ENCODE data around the gene NOC3L. TPM values are rescaled to one million over a fixed set of nuclear protein-coding genes. Genes with fewer than 3 reads are reported as not detected.

Gene NOC3L
- total and polyA plus RNA-seq, 2 donors (not counting 1 experiment from before 2014, with no cell fraction given): 10.2 to 42.0 TPM

- Mint-ChIP-seq H3K27ac (peak overlapping the region; percentile 96), H3K27me3 (peaks cover 20% of the 10 kb centered on the region), H3K4me1 (peaks cover 15% of the 10 kb centered on the region), H3K9me3 (ENCODE audit: insufficient read depth) (peaks cover 3% of the 10 kb centered on the region), H3K4me3 (peak overlapping the region; percentile 94)
- TF ChIP-seq EZH2 (IDR thresholded peaks at IDR 0.05; ENCODE audit: borderline replicate concordance, insufficient read depth, low read depth, low read length, poor library complexity, severe bottlenecking): no peak
- TF ChIP-seq, protein P1, sequence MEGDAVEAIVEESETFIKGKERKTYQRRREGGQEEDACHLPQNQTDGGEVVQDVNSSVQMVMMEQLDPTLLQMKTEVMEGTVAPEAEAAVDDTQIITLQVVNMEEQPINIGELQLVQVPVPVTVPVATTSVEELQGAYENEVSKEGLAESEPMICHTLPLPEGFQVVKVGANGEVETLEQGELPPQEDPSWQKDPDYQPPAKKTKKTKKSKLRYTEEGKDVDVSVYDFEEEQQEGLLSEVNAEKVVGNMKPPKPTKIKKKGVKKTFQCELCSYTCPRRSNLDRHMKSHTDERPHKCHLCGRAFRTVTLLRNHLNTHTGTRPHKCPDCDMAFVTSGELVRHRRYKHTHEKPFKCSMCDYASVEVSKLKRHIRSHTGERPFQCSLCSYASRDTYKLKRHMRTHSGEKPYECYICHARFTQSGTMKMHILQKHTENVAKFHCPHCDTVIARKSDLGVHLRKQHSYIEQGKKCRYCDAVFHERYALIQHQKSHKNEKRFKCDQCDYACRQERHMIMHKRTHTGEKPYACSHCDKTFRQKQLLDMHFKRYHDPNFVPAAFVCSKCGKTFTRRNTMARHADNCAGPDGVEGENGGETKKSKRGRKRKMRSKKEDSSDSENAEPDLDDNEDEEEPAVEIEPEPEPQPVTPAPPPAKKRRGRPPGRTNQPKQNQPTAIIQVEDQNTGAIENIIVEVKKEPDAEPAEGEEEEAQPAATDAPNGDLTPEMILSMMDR (IDR thresholded peaks at IDR 0.05): no peak
- Histone ChIP-seq H3K4me3 (ENCODE audit: control extremely low read depth in 1 of 5, extremely low read depth in 1 of 5, insufficient read depth in 1 of 5, low read depth in 2 of 5, low read length in 4 of 5) (peak overlapping the region; percentile 2 to 92 (median 79)), H4K20me1 (ENCODE audit: control insufficient read depth, insufficient read depth, low read length, poor library complexity, severe bottlenecking) (no peaks in the 10 kb centered on the region), H3K79me2 (ENCODE audit: control insufficient read depth, insufficient read depth, low read length) (peaks cover 34% of the 10 kb centered on the region), H3K9ac (ENCODE audit: low read length) (peak overlapping the region; percentile 93), H3K4me1 (ENCODE audit: control insufficient read depth in 2 of 2, insufficient read depth in 2 of 2, low read length in 2 of 2) (peaks cover 13 to 15% of the 10 kb centered on the region in 2 donors), H2AFZ (ENCODE audit: insufficient read depth, low read depth, low read length, poor library complexity, severe bottlenecking) (peak overlapping the region; percentile 97), H3K9me3 (ENCODE audit: control extremely low read depth in 1 of 3, control insufficient read depth in 2 of 3, insufficient read depth in 1 of 3, low read length in 2 of 3) (peaks cover 0 to 9% (median 6%) of the 10 kb centered on the region in 3 donors), H3K27ac (ENCODE audit: low read length in 2 of 2) (peak overlapping the region; percentile 76 to 86), H3K27me3 (replicated peaks in 1 of 4; ENCODE audit: control extremely low read depth in 1 of 4, control insufficient read depth in 3 of 4, insufficient read depth in 4 of 4, low read length in 3 of 4) (peaks cover 0 to 8% (median 0%) of the 10 kb centered on the region in 4 experiments), H3K4me2 (replicated peaks; ENCODE audit: low read depth, low read length, poor library complexity, severe bottlenecking) (peak overlapping the region; percentile 95), H3K36me3 (replicated peaks in 1 of 2; ENCODE audit: control extremely low read depth in 1 of 2, control insufficient read depth in 1 of 2, extremely low read depth in 1 of 2, insufficient read depth in 2 of 2, low read length in 1 of 2) (no peaks in the 10 kb centered on the region)
- intact Hi-C loops (cut with micrococcal nuclease): loop anchor here (1.0 to 10.0 kb wide), 3 partner anchors 41 to 141 kb away; partner anchors contain the start of gene HELLS
- DNase-seq: peak; percentile 86
- ChIA-PET CTCF (interaction anchor here (0.7 to 3.3 kb wide), 4 partner anchors 8 to 41 kb away, joined by 3 to 22 read pairs (median 6); partner anchors contain the start of gene NOC3L), POLR2A (interaction anchor here (0.8 to 2.0 kb wide), 3 partner anchors 41 to 48 kb away, joined by 3 to 15 read pairs (median 5); partner anchors contain the start of gene NOC3L)
- ATAC-seq (ENCODE audit: low read depth): peak; percentile 80
- WGBS (ENCODE audit: insufficient coverage): under 1% methylated on average over 48 of the region's 51 CpGs
These were observed 40.9 kb upstream of the NOC3L start for GRCh38 chr10:94403380-94404213.

Data from B cell (primary cell).